T-helper 1 cell (primary cell): ENCODE data around the gene WDR48.

ENCODE experiments used
- DNase-seq, 5 donors: peaks; one replicate each; pipeline ENCODE4 v3.0.0-alpha.2; 2012 to 2020

The WDR48 gene

DNA sequence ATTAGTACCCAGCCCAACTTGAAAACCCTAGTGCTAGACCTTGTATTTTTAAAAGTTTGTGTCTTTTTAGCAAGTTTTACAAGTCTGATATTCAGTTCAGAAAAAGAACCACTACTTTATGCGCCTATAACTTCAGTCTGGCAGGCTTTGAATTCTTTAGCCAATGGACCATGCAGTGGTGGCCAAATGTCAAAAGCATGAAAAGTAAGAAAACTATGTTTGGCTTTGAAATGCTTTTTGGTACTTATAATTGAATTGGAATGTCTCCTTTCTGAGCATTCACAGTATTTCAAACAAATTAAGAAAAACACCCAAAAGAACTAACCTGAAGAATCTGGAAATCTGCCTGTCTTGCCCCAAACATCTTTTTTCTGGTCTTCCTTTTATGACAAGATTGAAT is 12.8 kb downstream of the WDR48 start:
- no peak for DNase-seq

DNA sequence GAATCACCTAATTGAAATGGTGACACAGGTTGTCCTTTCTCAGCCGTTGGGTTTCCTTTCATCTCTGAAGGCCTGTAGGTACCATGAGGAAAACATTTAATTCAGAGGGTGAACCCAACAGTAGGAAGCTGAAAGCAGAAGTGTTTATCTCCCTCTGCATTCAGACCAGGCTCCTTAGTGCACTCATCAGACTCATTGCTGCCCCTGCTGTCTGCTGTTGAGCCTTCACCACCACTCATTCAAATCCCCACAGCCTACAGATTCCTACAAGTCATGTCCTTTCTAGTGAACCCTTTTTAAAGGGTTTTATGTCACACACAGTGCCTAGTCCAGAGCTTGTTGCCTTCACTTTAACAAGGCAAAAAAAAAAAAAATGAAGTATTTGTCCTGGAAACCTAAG is 13.4 kb downstream of the WDR48 start:
- DNase-seq, result peak in 2 of 5 donors; percentile 10 to 48

DNA sequence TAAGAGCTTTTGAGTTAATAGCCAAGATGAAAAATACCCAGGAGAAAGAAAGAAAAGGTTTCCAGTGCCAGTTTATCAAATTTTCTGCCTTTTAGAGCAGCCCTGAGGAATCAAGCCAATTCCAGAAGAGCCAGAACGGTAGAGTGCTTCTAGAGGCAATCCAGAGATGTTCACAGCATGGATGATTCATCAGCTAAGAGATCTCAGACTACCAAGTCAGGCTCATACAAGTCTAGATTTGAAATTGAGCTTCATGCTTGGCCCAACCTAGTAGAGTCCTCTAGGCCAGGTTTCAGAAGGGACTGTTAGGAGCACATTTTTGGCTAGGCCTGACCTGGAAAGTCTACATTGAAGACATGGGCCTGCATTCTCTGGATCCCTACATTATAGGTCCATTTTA is 15.5 kb downstream of the WDR48 start:
- no peak for DNase-seq

DNA sequence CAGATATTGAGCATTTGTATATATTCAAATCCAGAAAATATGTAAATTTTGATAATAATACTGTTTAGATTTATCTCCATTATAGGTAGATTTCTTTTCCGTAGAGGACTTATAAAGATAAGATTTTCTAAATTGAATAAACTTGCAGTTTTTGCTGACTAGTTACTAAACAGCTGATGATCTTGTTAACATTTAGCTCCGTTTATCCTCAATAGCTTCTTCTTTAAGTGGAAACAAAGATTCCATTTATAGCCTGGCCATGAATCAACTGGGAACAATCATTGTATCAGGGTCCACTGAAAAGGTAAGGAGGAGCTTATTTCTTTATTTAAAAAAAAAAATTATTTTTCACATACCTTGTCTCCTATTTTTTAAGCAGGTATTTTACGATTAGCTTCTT is 16.7 kb downstream of the WDR48 start:
- DNase-seq, result no peak

DNA sequence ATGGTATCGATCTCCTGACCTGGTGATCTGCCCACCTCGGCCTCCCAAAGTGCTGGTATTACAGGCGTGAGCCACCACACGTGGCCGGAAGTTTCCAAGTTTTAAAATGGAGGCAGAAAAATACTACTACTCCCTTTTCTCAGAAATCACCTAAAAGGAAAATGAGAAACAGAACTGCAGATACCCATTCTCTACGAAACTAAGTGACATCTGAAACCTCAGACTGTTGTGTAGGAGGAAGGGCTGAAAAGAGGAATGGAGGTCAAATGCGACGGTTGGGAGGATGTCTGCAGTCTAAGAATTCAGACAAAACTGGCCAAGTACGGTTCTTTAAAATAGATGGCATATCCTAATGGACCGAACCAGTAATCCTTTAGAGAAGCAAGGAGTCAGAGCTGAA is 24.1 kb downstream of the WDR48 start:
- peak in 1 of 5 donors; percentile 68 for DNase-seq

DNA sequence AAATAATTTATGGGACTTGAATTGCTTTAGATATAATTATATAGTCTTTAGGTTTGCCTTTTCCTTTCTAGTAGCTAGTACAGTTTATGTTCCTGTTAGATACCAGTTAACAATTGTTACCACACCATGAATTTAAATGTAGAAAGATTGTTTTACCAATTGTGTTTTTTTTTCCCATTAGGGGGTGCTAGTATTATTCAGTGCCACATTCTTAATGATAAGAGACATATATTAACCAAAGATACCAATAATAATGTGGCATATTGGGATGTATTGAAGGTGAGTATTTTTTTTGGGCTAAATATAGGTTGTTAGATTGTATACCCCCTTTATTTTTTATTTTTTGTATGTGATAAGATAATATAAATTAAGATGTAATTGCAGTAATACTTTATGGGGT is 27.7 kb downstream of the WDR48 start:
- no peak for DNase-seq

DNA sequence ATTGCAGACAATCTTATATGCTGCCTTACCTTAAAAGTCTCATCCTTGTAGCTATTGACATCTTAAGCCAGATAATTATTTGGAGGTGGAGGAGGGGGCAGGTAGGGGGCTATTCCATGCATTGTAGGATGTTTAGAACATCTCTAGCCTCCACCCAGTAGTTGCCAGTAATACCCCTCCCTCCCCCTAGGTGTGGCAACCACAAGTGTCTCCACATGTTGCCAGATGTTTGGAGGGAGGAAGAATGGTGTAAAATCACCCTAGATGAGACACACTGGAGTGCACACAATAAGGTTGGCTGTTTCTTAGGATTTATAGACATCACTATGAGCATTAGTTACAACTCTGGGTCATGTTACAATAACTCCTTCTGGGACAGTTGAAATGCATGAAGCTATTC is 28.2 kb downstream of the WDR48 start:
- peak in 1 of 5 donors; percentile 32 for DNase-seq

DNA sequence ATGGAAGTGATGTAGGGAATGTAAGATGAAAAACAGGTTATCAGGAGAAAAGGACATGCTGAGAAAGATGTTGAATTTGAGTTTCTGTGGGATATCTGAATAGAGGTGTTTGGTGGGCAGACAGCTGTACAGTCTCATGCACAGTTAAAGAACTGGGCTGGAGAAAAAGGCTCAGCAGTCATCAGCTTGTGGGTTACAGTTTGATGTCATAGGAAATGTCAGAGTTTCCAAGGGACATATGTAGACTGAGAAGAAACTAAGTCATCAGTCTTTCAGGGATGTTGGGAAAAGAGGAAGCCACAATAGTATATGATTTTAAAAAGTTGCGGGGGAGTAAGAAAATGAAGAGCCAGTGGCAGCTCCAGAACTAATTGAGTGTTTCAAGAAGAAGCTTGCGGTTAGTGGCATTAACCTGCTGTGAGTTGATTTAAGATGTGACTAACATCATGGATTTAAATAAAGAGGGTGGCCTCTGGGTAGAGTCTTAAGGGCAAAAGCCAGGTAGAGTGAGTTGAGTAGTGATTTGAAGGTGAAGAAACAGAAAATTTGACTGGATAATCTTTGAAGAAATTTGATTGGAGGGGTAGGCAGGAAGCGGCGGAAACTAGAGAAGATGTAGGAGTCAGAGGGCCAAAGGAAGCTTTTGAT is 31.0 kb downstream of the WDR48 start:
- DNase-seq, result no peak

DNA sequence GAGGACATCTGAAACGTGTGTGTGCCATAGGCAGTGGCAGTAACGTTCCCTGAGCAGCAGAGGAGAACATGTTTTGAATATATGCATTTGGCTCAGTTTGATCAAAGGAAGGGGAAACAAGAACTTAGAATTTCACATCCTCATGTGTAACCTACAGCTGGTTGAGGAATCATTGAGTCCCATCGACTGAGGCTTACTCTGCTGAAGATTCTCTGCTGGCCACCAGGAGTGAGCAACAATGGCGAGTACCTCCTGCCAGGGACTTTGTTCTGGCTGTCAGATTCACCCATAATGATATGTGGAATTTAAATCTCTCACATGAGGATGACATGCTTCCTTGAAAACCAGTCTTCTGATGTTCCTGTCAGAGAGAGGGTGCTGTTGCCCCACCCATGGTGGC is 34.3 kb downstream of the WDR48 start:
- no peak for DNase-seq

DNA sequence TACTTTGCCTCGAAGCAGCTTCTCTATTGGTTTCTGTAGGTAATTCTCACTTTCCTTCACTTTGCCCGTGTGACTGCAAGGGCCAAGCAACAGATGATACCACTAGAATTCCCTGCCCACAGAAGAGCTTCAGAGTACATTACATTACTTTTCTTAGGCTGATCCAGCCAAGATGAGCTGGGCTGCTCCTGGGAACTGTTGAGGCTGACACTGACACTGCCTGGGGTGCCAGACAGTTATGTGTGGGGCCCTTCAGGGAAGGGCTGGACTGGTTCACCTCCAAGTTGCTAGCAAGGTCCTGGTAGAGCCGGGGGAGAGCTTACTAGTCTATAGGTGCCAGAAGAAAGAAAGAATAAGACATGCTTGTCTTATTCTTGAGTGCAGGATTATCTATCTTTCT is 36.6 kb downstream of the WDR48 start:
- no peak for DNase-seq

DNA sequence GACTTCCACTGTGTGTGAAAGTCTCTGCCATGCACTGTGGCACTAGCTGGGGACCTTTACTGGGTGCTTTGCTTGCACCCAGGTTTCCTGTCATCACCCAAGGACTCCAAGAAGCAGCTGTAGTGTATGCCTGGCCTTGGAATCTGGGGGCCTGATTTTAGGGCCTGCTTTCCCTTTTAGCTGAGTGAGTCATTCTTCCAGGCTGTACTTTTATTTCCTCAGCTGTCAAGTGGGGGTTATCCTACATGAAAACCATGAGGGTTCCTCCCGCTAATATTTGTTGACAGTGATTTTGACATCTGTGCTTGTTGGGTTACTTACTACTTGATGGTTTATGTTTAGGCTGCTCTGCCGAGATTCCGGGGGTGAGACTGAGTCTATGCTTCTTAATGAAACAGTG is 37.1 kb downstream of the WDR48 start:
- DNase-seq, result no peak

DNA sequence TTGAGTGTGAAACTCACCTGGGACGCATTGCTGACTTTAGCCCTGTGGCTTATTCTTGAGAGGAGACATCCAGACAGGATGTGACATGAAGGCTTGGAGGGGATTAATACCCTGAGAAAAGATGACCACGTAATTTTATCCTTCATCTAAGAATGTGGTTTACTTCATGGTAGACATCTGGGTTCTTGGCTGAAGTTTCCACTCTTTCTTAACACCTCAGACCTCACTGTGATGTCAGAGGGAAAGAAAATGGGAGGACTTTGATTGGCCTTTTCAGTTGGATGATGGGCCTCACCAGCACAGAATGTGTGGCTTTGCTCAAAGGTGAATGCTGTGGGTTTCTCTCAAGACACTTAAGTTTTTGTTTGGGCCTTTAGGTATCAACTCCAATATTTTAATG is 39.1 kb downstream of the WDR48 start:
- no peak for DNase-seq

DNA sequence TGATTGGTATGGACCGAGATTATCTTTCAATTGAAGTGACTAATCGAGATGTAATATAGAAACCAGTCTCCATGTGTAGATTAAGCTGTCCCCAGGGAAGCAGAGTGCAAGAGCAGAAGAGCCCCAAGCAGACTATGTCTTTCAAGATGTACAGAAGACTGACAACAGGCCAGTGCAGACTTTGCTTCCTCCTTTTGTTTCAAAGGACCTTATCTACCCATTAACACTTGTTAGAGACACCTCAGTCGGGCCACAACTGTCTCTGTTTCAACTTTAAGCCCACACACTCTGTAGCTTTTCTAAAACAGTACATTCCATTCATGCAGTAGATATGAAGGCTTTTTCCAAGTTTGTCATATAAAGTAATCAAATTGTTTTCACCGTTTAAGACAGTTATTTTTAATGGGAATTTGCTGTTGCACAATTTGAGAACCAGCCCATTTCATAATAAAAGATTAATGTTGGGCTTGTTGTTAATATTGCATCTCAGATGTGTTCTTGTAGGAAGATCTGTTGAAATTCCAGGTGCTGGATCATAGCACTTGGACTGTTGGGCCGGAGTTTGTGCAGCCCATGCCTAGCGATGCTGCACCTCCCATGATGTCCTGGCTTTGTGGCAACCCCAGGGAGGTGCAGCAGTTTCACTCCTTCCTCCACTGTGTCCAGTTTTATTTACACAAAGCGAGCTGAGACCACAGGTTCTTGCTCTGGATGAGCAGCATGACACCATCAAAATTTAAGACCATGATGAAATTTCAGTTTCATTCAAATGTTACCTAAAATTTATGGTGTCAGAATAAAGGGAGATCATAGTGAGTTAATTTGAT is 43.2 kb downstream of the WDR48 start:
- DNase-seq, result no peak

DNA sequence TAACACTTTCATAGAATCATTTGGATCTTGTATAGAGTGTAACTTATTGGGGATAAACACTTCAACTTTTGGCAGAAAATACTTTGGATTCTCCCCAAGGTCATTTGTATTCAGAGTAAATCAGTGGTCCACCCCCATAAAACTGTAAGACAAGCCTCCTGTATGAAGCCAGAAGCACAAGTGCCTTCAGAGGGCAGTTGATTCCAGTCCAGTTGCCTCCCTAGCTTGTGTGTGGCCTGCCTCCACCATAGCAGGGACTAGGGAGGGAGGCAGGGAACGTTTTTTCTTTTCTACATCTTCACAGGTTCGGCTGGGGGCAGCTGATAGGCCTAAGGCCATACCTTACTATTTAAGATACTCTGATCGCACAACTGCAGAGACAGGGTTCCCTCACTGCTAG is 44.0 kb downstream of the WDR48 start:
- no peak for DNase-seq

DNA sequence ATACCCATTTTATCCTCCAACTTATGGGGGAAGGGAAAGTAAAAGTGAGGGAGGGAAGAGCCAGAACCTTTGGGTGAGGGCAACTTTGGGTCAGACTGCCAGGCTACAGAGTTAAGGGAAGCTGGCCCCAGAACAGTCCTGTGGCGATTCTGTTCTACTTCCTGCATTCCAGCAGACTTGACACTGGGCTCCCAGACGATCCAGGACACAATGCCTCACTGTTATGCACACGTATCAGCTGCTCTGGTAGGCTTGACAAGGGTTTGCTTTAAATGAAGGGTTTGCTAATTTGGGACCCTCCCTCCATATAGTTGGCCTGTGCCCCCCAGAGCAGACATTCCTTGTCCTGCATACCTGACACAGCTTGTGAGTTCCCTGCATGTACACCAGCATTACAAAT is 45.0 kb downstream of the WDR48 start:
- DNase-seq, result no peak

DNA sequence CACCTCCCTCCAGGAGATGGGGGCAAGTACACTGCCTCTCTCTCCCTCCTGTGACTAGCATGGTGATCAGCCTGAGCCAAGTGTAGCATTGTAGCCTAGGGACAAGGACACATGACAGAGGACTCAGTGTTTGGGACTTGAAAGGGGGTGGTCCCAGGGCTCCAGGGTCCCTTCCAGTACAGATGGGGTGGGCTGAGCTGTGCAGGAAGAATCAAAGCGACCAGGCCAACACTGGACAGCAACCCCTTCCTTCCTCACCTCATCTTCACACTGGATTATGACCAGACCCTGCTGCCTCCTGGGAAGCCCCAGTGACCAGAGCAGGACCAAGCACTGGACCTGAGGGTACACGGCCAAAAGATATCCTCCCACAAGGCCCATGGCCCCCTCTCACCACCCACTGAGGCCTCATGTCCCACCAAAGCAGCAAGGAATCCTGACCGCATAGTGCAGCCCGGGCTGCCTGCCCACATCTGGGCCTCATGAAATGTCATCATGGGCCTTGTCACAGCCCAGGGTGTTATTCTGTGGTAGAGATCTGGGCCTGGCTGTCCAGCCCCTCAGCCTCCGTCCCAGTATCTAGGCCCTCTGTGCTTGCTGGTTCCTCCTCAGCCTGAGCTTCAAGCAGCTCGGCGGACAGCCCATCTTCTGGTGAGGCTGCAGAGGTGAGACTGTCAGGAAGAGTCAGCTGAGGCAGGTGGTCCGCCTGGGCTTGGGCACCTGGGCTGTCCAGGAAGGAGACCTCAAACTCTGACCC is 46.1 kb downstream of the WDR48 start:
- no peak for DNase-seq

DNA sequence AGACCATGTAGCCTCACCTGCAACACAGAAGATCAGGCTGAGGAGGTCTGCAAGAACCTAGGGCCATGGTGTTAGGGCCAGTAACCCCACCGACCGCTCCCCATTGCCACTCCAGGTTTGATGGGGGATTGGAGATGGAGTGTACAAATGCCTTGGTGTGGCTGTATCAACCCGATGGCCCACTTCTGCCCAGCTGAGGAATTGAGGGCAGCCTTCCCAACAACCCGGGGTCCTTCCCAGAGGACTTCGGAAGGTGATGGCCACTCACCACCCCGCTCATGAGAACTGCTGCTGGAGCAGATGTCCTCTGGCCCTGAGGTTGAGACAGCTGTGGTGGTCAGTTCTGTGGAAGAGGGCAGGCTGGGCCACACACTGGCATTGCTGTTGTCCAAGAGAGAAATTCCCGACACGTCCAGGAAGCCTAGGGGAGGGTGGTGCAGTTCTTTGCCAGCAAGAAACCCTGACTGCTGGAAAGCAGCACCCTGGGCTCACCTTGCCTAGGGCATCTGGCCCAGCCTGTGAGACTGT is 46.7 kb downstream of the WDR48 start:
- DNase-seq, result no peak

DNA sequence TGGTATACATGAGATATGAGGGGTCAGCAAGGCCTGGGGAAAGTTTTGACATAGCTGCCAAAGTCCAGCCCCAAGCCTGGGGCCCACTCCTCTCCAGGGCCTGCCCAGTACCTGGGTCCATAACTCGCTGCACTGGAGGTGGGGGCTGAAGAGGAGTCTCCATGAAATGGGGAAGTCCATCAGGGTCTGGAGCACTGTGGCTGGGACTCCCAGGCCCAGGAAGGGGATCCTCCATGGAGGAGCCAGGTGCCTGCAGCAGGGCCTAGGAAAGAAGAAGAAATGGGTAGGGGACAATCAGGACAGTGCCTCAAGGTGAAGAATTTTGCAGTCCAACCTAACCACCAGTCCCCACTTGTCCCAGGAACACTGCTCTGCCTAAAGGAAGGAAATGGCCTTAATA is 47.4 kb downstream of the WDR48 start:
- DNase-seq, result no peak

DNA sequence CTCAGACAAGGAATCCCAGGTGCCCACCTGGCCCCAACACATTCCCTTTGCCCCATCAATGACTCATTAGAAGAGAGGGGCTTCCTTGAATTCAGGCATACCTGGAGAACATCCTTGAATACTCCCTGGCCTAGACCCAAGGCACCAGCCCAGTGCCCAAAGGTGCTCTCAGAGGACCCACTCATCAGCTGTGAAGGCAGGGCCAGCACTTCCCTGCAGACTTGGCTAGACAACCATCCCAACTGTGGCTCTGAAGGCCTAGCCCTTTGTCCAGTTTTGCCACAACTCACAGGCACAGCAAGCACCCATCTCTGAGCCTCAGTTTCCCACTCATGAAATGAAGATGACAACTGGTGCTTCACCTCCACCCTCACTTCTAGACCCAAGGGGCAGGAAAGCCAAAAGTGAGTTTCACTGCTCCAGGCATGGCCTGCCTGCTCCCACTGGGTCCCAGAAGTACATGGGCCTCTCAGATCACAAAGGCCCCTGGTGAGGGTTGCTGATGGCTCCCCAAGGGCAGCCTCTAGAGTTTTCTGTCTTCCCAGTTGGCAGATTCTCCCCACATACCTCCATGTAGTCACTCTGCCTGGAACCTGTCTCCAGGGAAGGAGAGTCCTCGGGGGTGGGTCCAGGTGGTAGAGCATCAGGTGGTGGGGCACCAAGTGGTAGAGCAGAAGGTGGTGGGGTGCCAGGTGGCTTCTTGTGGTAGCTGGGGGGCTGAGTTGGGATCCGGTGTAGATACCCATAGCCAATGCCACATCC is 48.1 kb downstream of the WDR48 start:
- DNase-seq, result no peak

DNA sequence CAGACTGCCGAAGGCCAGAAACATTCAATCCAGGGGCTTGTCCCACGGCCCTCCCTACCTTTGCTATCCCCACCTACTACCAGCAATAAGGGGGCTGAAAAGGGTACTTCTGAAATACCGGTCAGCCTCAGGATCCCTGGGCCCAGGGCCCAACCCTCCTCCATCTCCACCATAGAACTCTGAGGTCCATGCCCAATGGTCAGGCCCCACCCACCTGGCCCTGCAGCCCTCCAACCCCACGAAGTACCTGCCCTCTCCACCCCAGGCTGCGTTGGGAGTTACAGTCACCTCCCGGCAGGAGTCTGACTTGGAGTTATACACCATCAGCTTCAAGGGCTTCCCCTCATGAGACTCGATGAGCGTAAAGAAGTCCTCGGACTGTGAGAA is 48.7 kb downstream of the WDR48 start:
- DNase-seq, result no peak

DNA sequence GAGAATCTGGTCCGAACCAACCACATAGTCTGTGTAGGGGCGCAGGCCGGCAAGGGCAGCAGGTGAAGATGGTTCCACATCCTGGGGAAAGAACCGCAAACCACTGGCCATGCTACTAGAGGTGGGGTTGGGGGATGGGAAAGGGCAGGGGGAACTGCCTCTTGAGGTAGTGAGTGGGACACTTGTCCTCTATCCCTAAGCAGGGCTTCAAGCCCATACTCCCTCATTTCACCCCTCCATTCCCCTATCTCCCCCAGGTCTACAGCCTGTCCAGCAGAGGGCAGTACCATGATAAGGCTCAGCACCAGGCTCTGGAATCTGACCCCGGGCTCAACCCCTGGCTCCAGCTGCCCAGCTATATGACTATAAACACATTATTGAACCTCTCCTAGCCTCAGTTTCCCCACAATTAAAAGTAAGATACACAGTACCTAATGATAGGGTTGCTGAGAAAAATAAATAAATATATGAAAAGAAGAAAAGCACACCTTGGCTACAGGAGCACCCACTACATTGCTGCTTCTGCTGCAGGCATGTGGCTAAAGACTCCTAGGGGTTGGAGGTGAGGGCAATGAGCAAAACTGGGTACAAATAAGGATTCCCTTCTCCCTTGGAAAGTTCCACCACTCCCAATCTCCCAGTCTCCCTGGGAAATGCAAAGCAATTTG is 49.3 kb downstream of the WDR48 start:
- DNase-seq, result peak in 4 of 5 donors; percentile 29 to 51 (median 35)
